GM19023 (cell line): Measurements from ENCODE around the gene NBEAL2.
A peak's percentile ranks its signal among the peaks of the same experiment; 100 is the strongest.
"Not testable (repeated sequence)": the region's sequence is repeated elsewhere in the genome, so short reads cannot be mapped to it uniquely, and the experiment has no call there.

Experiments
- ATAC-seq: cut with Tn5 transposase; IDR thresholded peaks from one replicate; pipeline ENCODE4 v1.9.1; 2021; ENCODE audit warnings: mild to moderate bottlenecking, moderate library complexity; ENCODE audit not compliant: unreplicated experiment

NBEAL2 gene

GRCh38 chr3:46962990-46963389 is 16.5 kb upstream of the NBEAL2 start:
- ATAC-seq = no peak

- not testable (repeated sequence) for ATAC-seq
Measured at GRCh38 chr3:46964038-46964590, 15.4 kb upstream of the NBEAL2 start.

DNA sequence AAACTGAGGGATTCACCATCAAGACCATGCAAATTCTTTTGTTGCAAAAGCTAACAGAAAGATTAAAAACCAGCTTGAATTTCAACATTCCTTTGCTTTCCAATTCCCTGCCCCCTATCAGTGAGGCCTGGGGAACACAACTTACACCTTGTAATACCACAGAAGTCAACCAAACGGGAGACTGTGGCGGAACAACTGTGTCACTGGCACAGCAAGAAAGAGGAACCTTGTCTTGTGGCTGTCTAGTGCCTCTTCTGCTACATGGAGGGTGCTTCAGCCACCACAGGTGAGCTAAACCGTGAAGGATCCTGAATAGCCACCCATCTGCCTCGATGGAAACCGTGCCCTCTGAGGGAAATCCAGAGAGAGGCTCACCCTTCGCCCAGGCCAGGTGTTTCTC is 14.3 kb upstream of the NBEAL2 start:
- no peak for ATAC-seq

- no peak for ATAC-seq
Measured at GRCh38 chr3:46966811-46967210, 12.7 kb upstream of the NBEAL2 start.

GRCh38 chr3:46968783-46969428 is 10.6 kb upstream of the NBEAL2 start:
- no peak for ATAC-seq

GRCh38 chr3:46970391-46971091 is 8.9 kb upstream of the NBEAL2 start:
- ATAC-seq = no peak

DNA sequence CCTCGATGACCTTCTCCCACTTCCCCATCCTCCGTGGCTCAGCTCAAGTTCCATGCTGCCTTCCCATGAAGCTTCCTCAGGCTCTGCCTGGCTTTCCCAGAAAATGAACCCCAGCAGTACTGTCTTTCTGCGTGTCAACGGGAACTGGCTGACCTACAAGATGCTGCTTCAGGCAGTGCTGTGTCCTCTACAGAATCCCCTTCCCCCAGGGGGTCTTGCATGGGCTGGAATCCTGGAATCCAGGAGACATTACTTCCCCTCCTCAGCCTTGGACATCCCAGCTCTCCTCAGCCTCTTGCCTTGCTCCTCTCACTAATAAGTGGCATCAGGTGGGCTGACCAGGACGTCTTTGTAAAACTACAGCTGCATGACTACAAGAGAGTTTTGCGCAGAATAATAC is 8.3 kb upstream of the NBEAL2 start:
- ATAC-seq = no peak

GRCh38 chr3:46971742-46972141 is 7.7 kb upstream of the NBEAL2 start:
- ATAC-seq = no peak

GRCh38 chr3:46972396-46972795 is 7.1 kb upstream of the NBEAL2 start:
- ATAC-seq = no peak

- no peak for ATAC-seq
Measured at GRCh38 chr3:46974421-46975171, 4.9 kb upstream of the NBEAL2 start.

- ATAC-seq = peak; percentile 56
Measured at GRCh38 chr3:46976326-46977190, 2.9 kb upstream of the NBEAL2 start, which contains the start of gene CCDC12. Gene CCDC12, minus strand, starts transcription at chr3:46976745. Its CDS starts 13 bp downstream, at chr3:46976732.

DNA sequence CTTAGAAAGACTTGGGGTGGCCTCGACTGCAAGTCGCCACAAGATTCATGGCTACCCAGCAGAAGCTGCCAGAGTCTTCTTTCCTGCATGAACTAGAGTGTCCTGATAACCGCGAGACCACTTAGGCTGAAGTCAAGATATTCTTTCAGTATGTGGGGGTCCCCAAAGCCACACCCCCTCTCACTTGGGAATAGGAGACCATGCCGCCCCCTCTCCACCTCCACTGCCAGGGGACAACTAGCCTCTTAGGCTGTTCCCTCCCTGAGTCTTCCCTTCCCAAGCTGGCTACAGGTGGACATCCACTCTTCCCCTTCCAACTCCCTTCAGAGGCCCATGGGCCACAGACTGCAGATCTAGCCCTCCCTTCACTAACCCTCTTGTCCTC is 1.7 kb upstream of the NBEAL2 start:
- ATAC-seq = no peak

- no peak for ATAC-seq
Measured at GRCh38 chr3:46978381-46978780, 1.1 kb upstream of the NBEAL2 start.

- ATAC-seq = peak; percentile 4
Measured at GRCh38 chr3:46979958-46980497, 562 bp downstream of the NBEAL2 start.

DNA sequence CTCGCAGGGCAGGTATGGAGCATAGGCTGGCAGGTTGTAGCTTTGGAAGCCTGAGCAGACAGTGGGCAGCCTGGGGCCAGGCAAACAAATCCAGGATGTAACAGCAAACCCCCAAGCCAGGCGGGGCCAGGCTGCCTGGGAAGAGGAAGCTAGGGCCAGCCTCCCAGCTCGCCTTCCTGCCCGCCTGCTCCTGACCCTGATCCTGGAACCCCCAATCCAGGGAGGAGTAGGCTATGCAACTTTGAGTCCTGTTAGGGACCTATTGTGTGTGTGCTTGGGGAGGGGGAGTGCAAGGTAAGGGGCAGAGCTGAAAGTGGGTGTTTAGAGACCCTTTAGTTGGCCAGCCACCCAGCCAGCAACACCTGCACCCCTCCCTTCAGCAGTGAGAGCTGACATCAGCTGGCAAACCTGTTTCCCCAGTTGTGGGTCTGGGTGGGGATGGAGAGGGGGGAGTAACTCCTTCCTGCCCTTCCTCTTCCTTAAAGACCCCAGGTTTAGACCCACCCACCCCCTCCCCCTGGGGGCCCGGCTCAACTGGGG is 2.5 kb downstream of the NBEAL2 start:
- ATAC-seq = no peak

- no peak for ATAC-seq
Measured at GRCh38 chr3:46982546-46982945, 3.1 kb downstream of the NBEAL2 start.

- ATAC-seq = no peak
Measured at GRCh38 chr3:46984591-46985459, 5.4 kb downstream of the NBEAL2 start.

GRCh38 chr3:46985588-46985987 is 6.1 kb downstream of the NBEAL2 start:
- no peak for ATAC-seq

- no peak for ATAC-seq
Measured at GRCh38 chr3:46986055-46986730, 6.7 kb downstream of the NBEAL2 start.
